GM18517 (cell line): ENCODE results near the gene IQSEC3.
"Not testable (repeated sequence)": the region's sequence is repeated elsewhere in the genome, so short reads cannot be mapped to it uniquely, and the experiment has no call there.

Experiments
- ATAC-seq: cut with Tn5 transposase; IDR thresholded peaks from one replicate; pipeline ENCODE4 v1.9.1; 2021; ENCODE audit warnings: mild to moderate bottlenecking, moderate library complexity; ENCODE audit not compliant: unreplicated experiment

Gene IQSEC3

GRCh38 chr12:52902-53734 lies 13.4 kb upstream of the IQSEC3 start:
- ATAC-seq: not testable (repeated sequence)

DNA sequence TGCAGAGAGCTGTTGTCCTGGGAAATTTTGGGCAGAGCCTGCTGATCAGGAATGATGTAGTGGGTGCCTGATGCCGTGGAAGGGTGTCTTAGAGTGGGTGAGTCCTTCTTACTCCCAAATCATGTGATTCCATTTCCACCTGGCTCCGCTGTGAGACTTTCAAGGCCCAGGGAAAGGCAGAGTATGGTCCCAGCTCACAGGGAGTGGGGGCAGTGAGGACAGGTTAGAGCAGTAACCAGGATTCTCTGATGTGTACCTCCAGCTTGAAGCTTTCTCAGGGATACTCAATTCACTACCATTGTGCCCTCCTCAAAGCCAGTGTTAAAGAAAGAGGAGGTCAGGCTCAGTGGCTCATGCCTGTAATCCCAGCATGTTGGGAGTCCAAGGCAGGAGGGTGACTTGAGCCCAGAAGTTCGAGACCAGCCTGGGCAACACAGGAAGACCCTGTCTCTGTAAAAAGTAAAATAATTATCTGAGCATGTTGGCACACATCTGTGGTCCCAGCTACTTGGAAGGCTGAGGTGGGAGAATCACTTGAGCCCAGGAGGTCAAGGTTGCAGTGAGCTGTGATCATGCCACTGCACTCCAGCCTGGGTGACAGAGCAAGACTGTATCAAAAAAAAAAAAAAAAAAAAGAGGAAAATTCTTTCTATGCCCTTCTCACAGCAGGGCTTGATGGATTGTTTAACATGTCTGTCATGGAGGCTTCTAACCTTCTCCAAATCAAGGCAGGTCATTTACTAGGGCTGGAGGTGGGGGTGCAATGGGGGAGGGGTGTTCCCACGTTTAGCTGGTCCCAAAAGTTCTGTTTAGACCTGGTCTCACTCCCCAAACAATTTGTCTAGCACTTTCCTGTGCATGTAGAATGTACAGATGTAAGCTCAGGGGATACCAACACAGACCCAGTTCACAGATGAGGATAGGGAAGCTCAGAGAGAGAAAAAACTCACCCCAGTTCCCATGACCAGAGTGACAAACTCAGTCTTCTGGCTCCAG lies 12.5 kb upstream of the IQSEC3 start:
- no peak for ATAC-seq

DNA sequence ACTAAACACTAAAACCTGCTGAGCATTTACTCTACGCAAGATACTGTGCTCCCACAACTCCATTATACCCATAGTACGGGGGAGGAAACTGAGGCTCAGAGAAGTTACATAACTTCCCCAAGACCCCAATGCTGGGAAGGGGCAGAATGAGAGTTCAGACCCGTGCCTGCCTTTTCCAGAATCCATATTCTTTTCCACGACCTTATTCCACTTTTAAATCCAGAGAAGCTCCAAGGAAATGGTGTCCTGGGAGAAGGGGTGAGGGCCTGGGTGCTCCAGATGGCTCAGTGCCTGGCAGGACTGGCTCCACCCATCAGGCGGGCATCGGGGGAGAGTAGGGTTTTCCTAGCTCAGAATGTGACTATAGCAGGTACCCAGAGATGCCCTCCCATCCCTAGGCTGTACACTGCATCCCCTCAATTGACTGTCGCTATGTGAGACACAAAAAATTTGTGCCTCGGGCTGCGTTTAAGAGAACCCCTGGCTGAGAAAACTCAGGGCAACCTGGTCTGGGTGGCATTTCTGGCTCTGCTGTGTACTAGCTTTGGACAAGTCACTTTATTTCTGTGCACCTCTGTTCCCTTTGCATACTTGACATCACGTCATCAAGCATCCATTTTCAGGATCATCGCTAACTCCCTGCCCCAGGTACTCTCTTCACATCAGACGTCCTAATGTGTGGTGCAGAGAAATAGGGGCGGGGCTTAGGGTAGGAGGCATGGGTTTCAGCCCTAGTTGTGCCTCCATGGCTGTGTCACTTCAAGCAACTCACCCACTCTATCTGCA lies 11.6 kb upstream of the IQSEC3 start:
- ATAC-seq: no peak

DNA sequence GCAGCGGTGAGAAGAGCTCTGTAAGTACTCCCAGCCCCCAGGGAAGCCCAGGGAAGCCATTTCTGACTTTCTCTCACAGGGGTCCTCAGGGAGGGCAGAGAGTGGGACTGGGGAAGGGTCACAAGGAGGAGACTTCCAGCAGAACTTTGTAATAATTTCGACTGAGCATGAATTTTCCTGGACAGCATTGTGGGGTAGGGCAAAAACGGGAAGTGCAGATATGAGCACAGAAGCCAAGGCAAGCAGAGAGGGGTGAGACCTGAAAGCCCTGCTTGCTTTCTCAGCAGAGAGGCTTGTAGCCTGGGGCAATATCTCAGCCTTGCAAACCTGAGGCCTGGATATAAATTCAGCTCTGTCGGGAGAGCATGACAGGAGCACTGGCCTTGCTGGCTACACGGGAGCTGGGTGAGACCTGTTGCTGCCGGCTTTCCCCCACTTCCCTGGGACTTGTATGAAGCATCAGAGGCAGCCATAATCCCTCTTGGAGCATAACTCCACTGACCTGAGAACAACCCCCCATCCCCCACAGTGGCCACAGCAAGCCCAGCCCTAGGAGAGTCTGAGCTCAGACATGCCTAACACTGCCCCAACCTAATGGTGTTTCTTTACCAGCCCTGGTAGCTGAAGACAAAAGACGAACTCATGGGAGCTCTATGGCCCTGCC lies 9.8 kb upstream of the IQSEC3 start:
- ATAC-seq: no peak

DNA sequence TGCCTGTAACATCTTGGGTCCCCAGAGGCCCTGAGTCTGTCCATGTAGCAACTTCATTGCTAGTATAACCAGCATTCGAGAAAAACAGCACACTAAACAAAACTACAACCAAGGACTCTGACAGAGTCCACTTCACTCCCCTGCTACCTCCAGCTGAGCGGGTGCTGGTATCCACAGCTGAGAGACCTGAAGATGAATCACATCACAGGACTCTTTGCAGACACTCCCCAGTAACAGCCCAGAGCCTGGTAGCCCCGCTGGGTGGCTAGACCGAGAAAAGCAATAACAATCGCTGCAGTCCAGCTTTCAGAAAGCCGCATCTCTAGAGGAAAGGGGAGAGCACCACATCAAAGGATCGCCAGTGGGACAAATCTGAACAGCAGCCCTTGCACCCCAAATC lies 9.0 kb upstream of the IQSEC3 start:
- ATAC-seq: no peak

GRCh38 chr12:58832-59231 lies 7.7 kb upstream of the IQSEC3 start:
- no peak for ATAC-seq

GRCh38 chr12:61845-62244 lies 4.7 kb upstream of the IQSEC3 start:
- not testable (repeated sequence) for ATAC-seq

DNA sequence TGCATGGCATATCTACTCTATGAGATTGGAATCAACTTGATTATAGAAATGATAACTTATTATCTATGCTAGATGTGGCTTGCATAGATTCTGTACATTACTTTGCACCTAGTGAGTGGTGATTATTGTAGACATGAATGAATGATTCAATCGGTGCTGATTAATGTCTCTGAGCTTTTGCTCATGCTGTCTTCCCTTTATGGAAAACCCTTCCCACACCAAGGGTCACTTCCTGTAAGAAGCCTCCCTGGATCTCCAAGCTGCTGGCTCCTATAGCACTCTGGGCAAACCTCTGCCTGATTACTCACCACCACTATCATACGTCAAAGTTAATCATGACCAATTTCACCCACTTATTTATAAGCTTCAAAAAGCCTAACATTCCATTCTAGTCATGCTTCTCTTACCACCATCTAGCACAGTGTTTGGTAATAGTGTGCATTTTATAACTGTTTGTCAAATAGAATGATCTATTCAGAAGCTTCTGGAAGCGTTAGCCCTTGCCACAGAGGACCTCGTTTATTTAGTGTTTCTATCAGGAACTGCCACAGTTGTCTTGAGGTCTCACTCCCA lies 990 bp upstream of the IQSEC3 start:
- not testable (repeated sequence) for ATAC-seq

DNA sequence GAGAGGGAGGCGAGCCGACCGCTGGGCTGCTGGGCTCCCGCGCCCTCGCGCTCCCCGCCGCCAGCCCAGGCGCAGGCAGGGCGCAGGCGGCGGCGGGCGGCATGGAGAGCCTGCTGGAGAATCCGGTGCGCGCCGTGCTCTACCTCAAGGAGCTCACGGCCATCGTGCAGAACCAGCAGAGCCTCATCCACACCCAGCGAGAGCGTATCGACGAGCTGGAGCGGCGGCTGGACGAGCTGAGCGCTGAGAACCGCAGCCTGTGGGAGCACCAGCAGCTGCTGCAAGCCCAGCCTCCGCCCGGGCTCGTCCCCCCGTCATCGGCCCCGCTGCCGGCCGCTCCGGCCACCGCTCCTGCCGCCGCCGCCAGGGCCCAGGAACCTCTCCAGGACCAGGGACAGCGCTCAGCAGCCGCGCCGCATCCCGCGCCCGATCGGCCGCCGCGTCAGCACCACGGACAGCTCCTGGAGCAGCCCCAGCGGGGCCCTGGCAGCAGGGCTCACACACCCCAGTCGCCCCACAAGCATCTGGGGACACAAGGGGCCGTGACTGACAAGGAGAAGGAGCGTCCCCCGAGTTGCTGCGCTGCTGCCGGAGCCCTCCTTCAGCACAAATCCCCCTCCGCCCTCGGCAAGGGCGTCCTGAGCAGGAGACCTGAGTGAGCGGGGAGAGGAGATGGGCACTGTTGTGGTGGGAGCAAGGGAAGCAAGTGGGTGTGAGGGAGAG lies 376 bp downstream of the IQSEC3 start:
- ATAC-seq: peak; percentile 63

GRCh38 chr12:69677-70076 lies 3.1 kb downstream of the IQSEC3 start:
- ATAC-seq: not testable (repeated sequence)

- not testable (repeated sequence) for ATAC-seq
Observed at GRCh38 chr12:70541-70940, 4.0 kb downstream of the IQSEC3 start.

DNA sequence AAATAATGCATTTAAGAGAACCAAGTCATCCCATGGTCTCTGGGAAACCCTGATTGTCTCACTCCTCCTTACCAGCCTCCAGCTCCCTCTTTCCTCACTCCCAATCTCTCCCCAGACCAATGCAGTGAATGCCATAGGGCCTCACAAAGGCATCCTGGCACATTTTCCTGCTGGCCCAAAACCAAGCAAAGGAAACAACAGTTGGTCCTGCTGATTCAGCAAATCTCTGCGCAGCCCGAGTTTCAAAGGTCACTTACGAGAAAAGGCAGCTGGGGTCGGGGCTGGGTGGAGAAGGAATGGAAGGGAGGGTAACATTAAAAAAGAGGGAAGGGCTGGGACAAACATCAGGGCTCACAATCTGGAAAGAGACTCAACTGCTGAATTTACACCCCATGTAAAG lies 5.5 kb downstream of the IQSEC3 start:
- not testable (repeated sequence) for ATAC-seq

GRCh38 chr12:74420-75190 lies 8.0 kb downstream of the IQSEC3 start:
- ATAC-seq: not testable (repeated sequence)

GRCh38 chr12:75541-75940 lies 9.0 kb downstream of the IQSEC3 start:
- not testable (repeated sequence) for ATAC-seq

DNA sequence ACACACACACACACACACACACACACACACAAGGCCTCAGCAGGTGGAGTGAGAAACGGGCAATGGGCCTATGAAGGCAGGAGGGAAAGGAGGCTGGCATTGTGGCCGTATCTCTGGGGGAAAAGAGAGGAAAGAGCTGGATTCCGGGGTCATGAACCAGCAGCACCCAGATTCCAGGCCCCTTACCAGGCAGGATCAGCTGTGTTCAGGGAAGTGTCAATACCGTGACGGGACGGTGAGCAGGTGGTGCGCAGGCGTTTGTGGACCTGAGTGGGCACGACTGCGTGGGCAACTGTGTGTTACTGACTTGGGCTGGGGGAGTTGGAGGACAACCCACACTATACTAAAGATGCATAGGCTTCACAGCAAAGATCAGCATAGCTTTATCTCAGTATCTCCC lies 9.5 kb downstream of the IQSEC3 start:
- not testable (repeated sequence) for ATAC-seq

- ATAC-seq: not testable (repeated sequence)
Observed at GRCh38 chr12:76551-76950, 10.0 kb downstream of the IQSEC3 start.

- ATAC-seq: not testable (repeated sequence)
Observed at GRCh38 chr12:77101-77719, 10.6 kb downstream of the IQSEC3 start.

GRCh38 chr12:77769-78383 lies 11.3 kb downstream of the IQSEC3 start:
- ATAC-seq: not testable (repeated sequence)
